DND-41 (cell line): ENCODE results near the gene TFAP2A.

Experiments used
- ATAC-seq: fragments of 200-7000 bp; cut with Tn5 transposase; 3 replicates; pipeline ENCODE4 v1.9.1; 2021; ENCODE audit warnings: low read depth; ENCODE audit not compliant: insufficient read depth
- DNase-seq: peaks from one replicate; pipeline ENCODE4 v3.0.0-alpha.2; 2020
- H2AFZ ChIP-seq: 2 replicates; pipeline ENCODE4 v1.6.0; 2012; ENCODE audit warnings: low read depth, low read length
- H3K27ac ChIP-seq: 2 replicates; pipeline ENCODE4 v1.5.1; 2012; ENCODE audit warnings: low read length, inconsistent platforms
- H3K27me3 ChIP-seq: fragments of 200-600 bp; sonication (generic); 2 replicates; pipeline ENCODE4 v1.6.0; 2012; ENCODE audit warnings: low read length, mild to moderate bottlenecking, inconsistent platforms; ENCODE audit not compliant: insufficient read depth, poor library complexity
- H3K36me3 ChIP-seq: 2 replicates; pipeline ENCODE4 v1.5.1; 2012; ENCODE audit warnings: low read length, inconsistent platforms; ENCODE audit not compliant: insufficient read depth
- H3K4me1 ChIP-seq: 2 replicates; pipeline ENCODE4 v1.5.1; 2012; ENCODE audit warnings: mild to moderate bottlenecking, low read length; ENCODE audit not compliant: insufficient read depth
- H3K4me2 ChIP-seq: 2 replicates; pipeline ENCODE4 v1.6.0; 2012; ENCODE audit warnings: mild to moderate bottlenecking, moderate library complexity, low read length, inconsistent platforms; ENCODE audit not compliant: insufficient read depth
- H3K4me3 ChIP-seq, 2 experiments: fragments of 200-600 bp in 1 of 2; shearing (Covaris generic) in 1 of 2; 2 replicates each; pipeline ENCODE4 v1.5.1; 2012 to 2016; ENCODE audit warnings: inconsistent platforms in 2 of 2, low read length in 2 of 2, mild to moderate bottlenecking in 2 of 2, low read depth in 1 of 2, moderate library complexity in 1 of 2
- H3K79me2 ChIP-seq: 2 replicates; pipeline ENCODE4 v1.6.0; 2012; ENCODE audit warnings: low read length, inconsistent platforms; ENCODE audit not compliant: insufficient read depth
- H3K9ac ChIP-seq: 2 replicates; pipeline ENCODE4 v1.6.0; 2012; ENCODE audit warnings: low read depth, mild to moderate bottlenecking, inconsistent platforms, low read length, moderate library complexity
- H3K9me3 ChIP-seq: 2 replicates; pipeline ENCODE4 v1.5.1; 2012; ENCODE audit warnings: low read length, moderate library complexity, mild to moderate bottlenecking, inconsistent platforms; ENCODE audit not compliant: insufficient read depth, severe bottlenecking
- H4K20me1 ChIP-seq: 2 replicates; pipeline ENCODE4 v1.6.0; 2012; ENCODE audit warnings: low read length; ENCODE audit not compliant: insufficient read depth
- EZH2 ChIP-seq: IDR thresholded peaks from 3 replicates; pipeline ENCODE4 v1.6.1; 2012; ENCODE audit warnings: borderline replicate concordance, low read depth, mild to moderate bottlenecking, moderate library complexity, low read length, inconsistent platforms; ENCODE audit not compliant: severe bottlenecking
- TF ChIP-seq, protein P1 (sequence below): IDR thresholded peaks from 2 replicates; pipeline ENCODE4 v1.5.1; 2012; ENCODE audit warnings: borderline replicate concordance, low read length, moderate library complexity, mild to moderate bottlenecking; ENCODE audit not compliant: poor library complexity, severe bottlenecking; ENCODE audit errors: extremely low read depth

Gene TFAP2A

DNA sequence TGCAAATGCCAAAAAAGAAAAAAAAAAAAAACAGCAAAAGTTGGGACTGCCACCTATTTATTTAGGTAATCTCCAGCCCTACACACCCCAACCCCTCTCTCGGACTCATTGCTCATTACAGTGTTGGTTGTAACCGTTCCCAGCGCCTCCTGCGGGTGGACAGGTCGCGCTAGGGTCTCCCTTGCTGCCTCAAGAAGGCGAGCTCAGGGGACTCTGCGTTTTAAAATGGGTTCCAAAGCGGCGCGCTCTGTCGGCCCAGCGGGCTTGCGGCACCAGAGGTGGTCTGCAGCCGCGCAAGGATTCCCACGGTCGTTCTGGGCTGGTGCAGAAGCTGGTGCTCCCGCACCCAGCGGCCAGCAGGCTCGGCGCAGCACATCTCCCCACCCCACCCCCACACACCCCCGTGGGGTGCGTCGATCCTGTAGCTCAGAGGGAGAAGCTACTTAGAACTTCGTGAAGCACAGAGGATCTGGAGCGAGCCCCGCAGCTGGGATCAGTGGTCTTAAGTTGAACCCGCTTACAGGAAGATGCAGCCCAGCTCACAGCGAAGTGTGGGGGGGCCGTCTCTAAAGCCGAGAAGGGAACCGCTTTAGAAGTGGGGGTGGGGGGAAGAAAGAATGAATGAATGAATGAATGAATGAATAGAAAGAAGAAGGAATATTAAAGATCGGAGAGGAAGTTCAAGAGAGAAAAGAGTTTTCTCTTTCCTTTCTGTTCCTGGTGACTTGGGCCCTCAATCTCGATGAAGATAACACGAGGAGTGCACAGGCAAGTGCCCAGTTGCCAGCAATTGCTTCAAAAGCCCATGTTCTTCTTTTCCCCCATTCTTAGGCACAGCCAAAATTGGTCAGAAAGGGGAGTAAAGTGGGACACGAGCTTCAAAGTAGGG, 780 bp downstream of the TFAP2A start:
- Histone ChIP-seq H3K36me3 (no peaks in the 10 kb centered on the region), H4K20me1 (no peaks in the 10 kb centered on the region), H3K27ac (no peak overlapping the region), H3K9me3 (no peaks in the 10 kb centered on the region), H3K27me3 (no peaks in the 10 kb centered on the region), H3K4me1 (no peaks in the 10 kb centered on the region), H3K79me2 (no peaks in the 10 kb centered on the region), H2AFZ (no peak overlapping the region), H3K4me3 (no peak overlapping the region), H3K9ac (no peak overlapping the region), H3K4me2 (no peak overlapping the region)
- DNase-seq (no peak), ATAC-seq (no peak)
- no peak for TF ChIP-seq EZH2
- TF ChIP-seq, protein P1, sequence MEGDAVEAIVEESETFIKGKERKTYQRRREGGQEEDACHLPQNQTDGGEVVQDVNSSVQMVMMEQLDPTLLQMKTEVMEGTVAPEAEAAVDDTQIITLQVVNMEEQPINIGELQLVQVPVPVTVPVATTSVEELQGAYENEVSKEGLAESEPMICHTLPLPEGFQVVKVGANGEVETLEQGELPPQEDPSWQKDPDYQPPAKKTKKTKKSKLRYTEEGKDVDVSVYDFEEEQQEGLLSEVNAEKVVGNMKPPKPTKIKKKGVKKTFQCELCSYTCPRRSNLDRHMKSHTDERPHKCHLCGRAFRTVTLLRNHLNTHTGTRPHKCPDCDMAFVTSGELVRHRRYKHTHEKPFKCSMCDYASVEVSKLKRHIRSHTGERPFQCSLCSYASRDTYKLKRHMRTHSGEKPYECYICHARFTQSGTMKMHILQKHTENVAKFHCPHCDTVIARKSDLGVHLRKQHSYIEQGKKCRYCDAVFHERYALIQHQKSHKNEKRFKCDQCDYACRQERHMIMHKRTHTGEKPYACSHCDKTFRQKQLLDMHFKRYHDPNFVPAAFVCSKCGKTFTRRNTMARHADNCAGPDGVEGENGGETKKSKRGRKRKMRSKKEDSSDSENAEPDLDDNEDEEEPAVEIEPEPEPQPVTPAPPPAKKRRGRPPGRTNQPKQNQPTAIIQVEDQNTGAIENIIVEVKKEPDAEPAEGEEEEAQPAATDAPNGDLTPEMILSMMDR: no peak

DNA sequence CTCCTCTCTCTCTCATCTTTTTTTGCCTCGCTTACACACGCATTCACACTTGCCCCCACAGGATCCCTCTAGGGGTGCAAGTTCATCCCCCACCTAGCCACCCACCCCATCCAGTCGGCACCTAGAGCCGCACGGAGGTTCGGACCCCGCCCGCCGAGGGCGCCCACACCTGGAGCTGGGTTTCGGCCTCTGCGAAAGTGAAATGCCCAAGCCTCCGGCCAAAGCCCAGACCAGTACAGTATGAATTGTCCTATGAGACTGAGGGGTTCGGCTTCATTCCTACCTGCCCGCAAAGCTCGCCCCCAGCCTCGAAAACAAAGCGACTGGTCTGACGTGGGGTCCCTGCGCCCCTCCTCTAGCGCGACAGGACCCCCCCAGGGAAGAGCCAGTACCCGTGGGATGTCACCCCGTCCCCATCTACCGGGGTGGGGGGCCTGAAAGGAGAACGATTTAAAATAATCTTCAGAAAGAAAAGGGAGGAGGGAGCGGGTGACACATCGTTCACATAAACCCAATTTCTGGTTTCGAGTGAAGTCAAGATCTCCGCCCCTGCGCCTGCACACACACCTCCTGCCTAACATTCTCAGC, 1.5 kb downstream of the TFAP2A start:
- Histone ChIP-seq H4K20me1 (no peaks in the 10 kb centered on the region), H3K79me2 (no peaks in the 10 kb centered on the region), H3K9me3 (no peaks in the 10 kb centered on the region), H3K27me3 (no peaks in the 10 kb centered on the region), H3K27ac (no peak overlapping the region), H3K4me3 (no peak overlapping the region), H2AFZ (no peak overlapping the region), H3K4me2 (no peak overlapping the region), H3K9ac (no peak overlapping the region), H3K36me3 (no peaks in the 10 kb centered on the region), H3K4me1 (no peaks in the 10 kb centered on the region)
- DNase-seq (no peak), ATAC-seq (no peak)
- TF ChIP-seq, protein P1: no peak
- no peak for TF ChIP-seq EZH2

DNA sequence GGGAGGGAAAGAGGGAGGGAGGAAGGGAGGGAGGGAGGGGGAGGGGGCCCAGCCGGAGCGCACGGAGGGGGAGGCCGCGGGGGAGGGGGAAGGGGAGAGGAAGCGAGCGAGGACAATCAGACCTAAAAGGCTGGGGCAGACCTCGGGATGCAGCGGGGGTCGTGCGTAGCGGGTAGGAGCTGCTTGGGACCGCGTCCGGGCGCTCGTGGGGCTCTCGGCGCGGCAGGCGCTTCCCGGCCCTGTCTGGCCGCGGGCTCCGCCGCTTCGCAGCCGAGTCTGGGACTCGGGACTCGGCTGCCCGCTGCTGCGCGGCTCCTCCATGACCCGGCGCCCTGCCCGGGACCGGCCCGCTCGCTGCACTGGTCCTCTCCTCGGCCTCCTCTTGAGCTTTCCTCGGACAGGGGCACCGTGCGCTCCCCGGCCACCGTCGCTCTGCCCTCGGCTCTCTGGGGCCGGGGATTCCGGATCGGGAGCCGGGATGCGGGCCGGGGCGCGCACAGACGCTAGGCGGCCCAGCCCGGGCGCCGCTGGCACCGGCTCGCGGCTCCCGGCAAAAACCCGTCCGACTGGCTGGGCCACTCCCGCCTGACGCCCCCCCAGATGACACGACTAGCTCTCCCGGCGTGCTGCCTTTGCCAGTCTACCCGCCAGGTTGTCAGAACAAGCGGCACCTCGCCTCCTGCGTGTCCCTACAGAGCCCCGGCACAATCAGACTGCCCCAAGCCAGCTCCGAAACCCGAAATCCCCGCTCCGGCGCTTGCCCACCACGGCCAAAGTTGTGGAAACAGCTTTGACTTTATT, 2.2 kb downstream of the TFAP2A start:
- H3K27ac ChIP-seq: no peak overlapping the region
- ATAC-seq (no peak), DNase-seq (no peak)
- no peaks in the 10 kb centered on the region for H3K79me2 ChIP-seq
- H3K4me3 ChIP-seq: no peak overlapping the region
- no peaks in the 10 kb centered on the region for H3K4me1 ChIP-seq
- H3K4me2 ChIP-seq: no peak overlapping the region
- no peaks in the 10 kb centered on the region for H3K36me3 ChIP-seq
- H2AFZ ChIP-seq: no peak overlapping the region
- no peaks in the 10 kb centered on the region for H4K20me1 ChIP-seq
- H3K27me3 ChIP-seq: no peaks in the 10 kb centered on the region
- no peak overlapping the region for H3K9ac ChIP-seq
- TF ChIP-seq, protein P1: no peak
- TF ChIP-seq EZH2: no peak
- H3K9me3 ChIP-seq: no peaks in the 10 kb centered on the region
